OCI-LY7 (cell line): ENCODE results near the gene PSD4. TPM values are rescaled to one million over a fixed set of nuclear protein-coding genes. Genes with fewer than 3 reads are reported as not detected.
A peak's percentile ranks its signal among the peaks of the same experiment; 100 is the strongest.

Source experiments
- BruUV-seq: library from RNA; stranded (reverse); fragments of 400-500 nt; replicated peaks from 2 replicates; lab custom pipeline; 2021; lab: Mats Ljungman, UMichigan
- CTCF ChIA-PET: fragments of 300-600 bp; sonication (Branson Sonifier 250); formaldehyde crosslinking; loops from one replicate; lab custom pipeline; 2022; ENCODE audit warnings: antibody characterized with exemption; ENCODE audit not compliant: unreplicated experiment; lab: Charles Lee
- POLR2A ChIA-PET: fragments of 300-600 bp; sonication (Branson Sonifier 250); formaldehyde crosslinking; loops from one replicate; lab custom pipeline; 2022; ENCODE audit warnings: antibody characterized with exemption; lab: Charles Lee
- DNase-seq: peaks from one replicate; pipeline ENCODE4 v3.0.0-alpha.2; 2015; ENCODE audit warnings: low spot score
- H2AFZ ChIP-seq: fragments of 200-600 bp; sonication (generic), shearing (Covaris generic); 2 replicates; pipeline ENCODE4 v1.6.1; 2014; ENCODE audit warnings: mild to moderate bottlenecking, antibody characterized with exemption, low read length, moderate library complexity
- H3K27ac ChIP-seq: fragments of 200-600 bp; sonication (generic); 2 replicates; pipeline ENCODE4 v1.5.1; 2014; ENCODE audit warnings: mixed run types, low read depth, mild to moderate bottlenecking, moderate library complexity, low read length, inconsistent platforms; ENCODE audit not compliant: poor library complexity, severe bottlenecking
- H3K36me3 ChIP-seq: fragments of 200-600 bp; sonication (generic); 2 replicates; pipeline ENCODE4 v1.6.1; 2014; ENCODE audit warnings: mild to moderate bottlenecking, antibody characterized with exemption, low read length, moderate library complexity, mixed read lengths; ENCODE audit not compliant: insufficient read depth
- H3K4me1 ChIP-seq: fragments of 200-600 bp; sonication (generic); 2 replicates; pipeline ENCODE4 v1.5.1; 2014; ENCODE audit warnings: mild to moderate bottlenecking, low read length; ENCODE audit not compliant: insufficient read depth, poor library complexity, severe bottlenecking
- H3K4me2 ChIP-seq: fragments of 200-600 bp; sonication (generic); 2 replicates; pipeline ENCODE4 v1.6.1; 2014; ENCODE audit warnings: mild to moderate bottlenecking, low read length
- H3K4me3 ChIP-seq: fragments of 200-600 bp; sonication (generic); 2 replicates; pipeline ENCODE4 v1.5.1; 2014; ENCODE audit warnings: mild to moderate bottlenecking, low read depth, low read length; ENCODE audit not compliant: poor library complexity, severe bottlenecking
- H3K79me2 ChIP-seq: fragments of 200-600 bp; sonication (generic); 2 replicates; pipeline ENCODE4 v1.6.1; 2016; ENCODE audit warnings: low read depth, mild to moderate bottlenecking, low read length, moderate library complexity, mixed read lengths; ENCODE audit not compliant: insufficient read depth
- H3K9me2 ChIP-seq: fragments of 200-600 bp; sonication (generic); 2 replicates; pipeline ENCODE4 v1.6.1; 2016; ENCODE audit warnings: mild to moderate bottlenecking, low read length, mixed read lengths; ENCODE audit not compliant: insufficient read depth
- H3K9me3 ChIP-seq: fragments of 200-600 bp; sonication (generic); 2 replicates; pipeline ENCODE4 v1.6.1; 2014; ENCODE audit warnings: mild to moderate bottlenecking, mixed run types, low read length, mixed read lengths
- H4K20me1 ChIP-seq: fragments of 200-600 bp; sonication (generic); 2 replicates; pipeline ENCODE4 v1.6.1; 2014; ENCODE audit warnings: mild to moderate bottlenecking, antibody characterized with exemption, low read length, moderate library complexity, mixed read lengths; ENCODE audit not compliant: insufficient read depth
- EZH2phosphoT487 ChIP-seq: fragments of 200-600 bp; sonication (generic); IDR thresholded peaks from 2 replicates; pipeline ENCODE4 v1.6.1; 2018; ENCODE audit warnings: low read depth, borderline replicate concordance, mild to moderate bottlenecking, mixed run types, antibody characterized with exemption, low read length, moderate library complexity, mixed read lengths
- intact Hi-C: fragments of 100-400 bp; cut with micrococcal nuclease; formaldehyde crosslinking; loops from one replicate; pipeline ENCODE4 v1.10.0; 2022; ENCODE audit not compliant: unreplicated experiment
- total RNA-seq, 2 experiments: library from RNA; depleted of rRNA in 1 of 2; stranded (reverse); fragments of >200 nt in 1 of 2; shearing (Covaris generic) in 1 of 2; gene quantifications; 2 replicates each; pipeline ENCODE4 v1.2.3, GENCODE V29; 2014 to 2022
- TF ChIP-seq, protein P1 (sequence below): fragments of 200-600 bp; sonication (generic); conservative IDR thresholded peaks from 2 replicates; pipeline ENCODE4 v1.5.1; 2014; ENCODE audit warnings: mild to moderate bottlenecking, antibody characterized with exemption, low read length, moderate library complexity, mixed read lengths

Gene PSD4
- total RNA-seq, 2 experiments from 2014 or later: 99.6 to 100 TPM

DNA sequence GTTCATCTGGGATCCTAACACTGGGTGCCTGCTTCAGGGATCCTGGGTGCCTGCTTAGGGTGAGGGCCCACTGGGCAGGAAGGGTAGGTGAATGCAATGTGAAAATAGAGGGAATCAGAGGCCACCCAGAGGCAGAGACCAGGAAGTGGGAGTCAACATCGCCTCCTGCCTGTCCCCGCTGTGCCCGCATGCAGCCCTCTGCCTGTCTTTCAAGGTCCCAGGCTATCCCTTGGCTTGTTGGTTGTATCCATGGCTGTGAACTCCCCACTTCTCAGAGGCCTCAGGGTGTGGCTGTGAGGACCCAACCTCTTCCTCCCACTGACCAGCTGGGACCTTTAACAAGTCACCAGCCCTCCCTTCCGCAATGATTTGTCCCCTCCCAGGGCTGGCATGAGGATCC is 26.5 kb downstream of the PSD4 start:
- intact Hi-C loops: loop anchor here (5.0 kb wide), 1 partner anchor 172 kb away; no protein-coding TSS in a partner anchor
- Histone ChIP-seq H3K36me3 (peaks cover 93% of the 10 kb centered on the region), H3K4me2 (no peak overlapping the region), H3K27ac (no peak overlapping the region), H2AFZ (no peak overlapping the region), H3K9me2 (no peaks in the 10 kb centered on the region), H3K9me3 (no peaks in the 10 kb centered on the region), H3K4me3 (no peak overlapping the region), H4K20me1 (no peaks in the 10 kb centered on the region), H3K79me2 (no peaks in the 10 kb centered on the region), H3K4me1 (peaks cover 15% of the 10 kb centered on the region)
- TF ChIP-seq EZH2phosphoT487: no peak
- TF ChIP-seq, protein P1, sequence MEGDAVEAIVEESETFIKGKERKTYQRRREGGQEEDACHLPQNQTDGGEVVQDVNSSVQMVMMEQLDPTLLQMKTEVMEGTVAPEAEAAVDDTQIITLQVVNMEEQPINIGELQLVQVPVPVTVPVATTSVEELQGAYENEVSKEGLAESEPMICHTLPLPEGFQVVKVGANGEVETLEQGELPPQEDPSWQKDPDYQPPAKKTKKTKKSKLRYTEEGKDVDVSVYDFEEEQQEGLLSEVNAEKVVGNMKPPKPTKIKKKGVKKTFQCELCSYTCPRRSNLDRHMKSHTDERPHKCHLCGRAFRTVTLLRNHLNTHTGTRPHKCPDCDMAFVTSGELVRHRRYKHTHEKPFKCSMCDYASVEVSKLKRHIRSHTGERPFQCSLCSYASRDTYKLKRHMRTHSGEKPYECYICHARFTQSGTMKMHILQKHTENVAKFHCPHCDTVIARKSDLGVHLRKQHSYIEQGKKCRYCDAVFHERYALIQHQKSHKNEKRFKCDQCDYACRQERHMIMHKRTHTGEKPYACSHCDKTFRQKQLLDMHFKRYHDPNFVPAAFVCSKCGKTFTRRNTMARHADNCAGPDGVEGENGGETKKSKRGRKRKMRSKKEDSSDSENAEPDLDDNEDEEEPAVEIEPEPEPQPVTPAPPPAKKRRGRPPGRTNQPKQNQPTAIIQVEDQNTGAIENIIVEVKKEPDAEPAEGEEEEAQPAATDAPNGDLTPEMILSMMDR: peak; percentile 36; the same call in 1 of the 2 replicates
- CTCF ChIA-PET: no interaction called here
- POLR2A ChIA-PET: interaction anchor here (0.7 to 1.2 kb wide), 3 partner anchors 16 to 61 kb away, joined by 3 read pairs; no protein-coding TSS in a partner anchor
- no peak for DNase-seq
- BruUV-seq: no TSS peak

GRCh38 chr2:113200736-113201490 is 27.1 kb downstream of the PSD4 start:
- Histone ChIP-seq H3K4me2 (no peak overlapping the region), H3K27ac (no peak overlapping the region), H4K20me1 (no peaks in the 10 kb centered on the region), H3K79me2 (no peaks in the 10 kb centered on the region), H3K9me2 (no peaks in the 10 kb centered on the region), H3K4me3 (no peak overlapping the region), H3K36me3 (peaks cover 86% of the 10 kb centered on the region), H3K9me3 (no peaks in the 10 kb centered on the region), H3K4me1 (peaks cover 15% of the 10 kb centered on the region), H2AFZ (no peak overlapping the region)
- TF ChIP-seq, protein P1: no peak
- no peak for TF ChIP-seq EZH2phosphoT487
- ChIA-PET CTCF (no interaction called here), POLR2A (interaction anchor here (0.7 to 1.2 kb wide), 3 partner anchors 16 to 61 kb away, joined by 3 read pairs; no protein-coding TSS in a partner anchor)
- intact Hi-C loops: loop anchor here (5.0 kb wide), 1 partner anchor 171 kb away; no protein-coding TSS in a partner anchor
- DNase-seq: no peak
- BruUV-seq: no TSS peak
